OCI-LY3 (cell line): ENCODE measurements around the gene ANK3.

Experiments used
- EZH2phosphoT487 ChIP-seq: fragments of 200-600 bp; shearing (Covaris generic); IDR thresholded peaks from 2 replicates; pipeline ENCODE4 v1.6.1; 2018; ENCODE audit warnings: antibody characterized with exemption, mixed run types, low read depth
- TF ChIP-seq, protein P1 (sequence below): fragments of 200-600, 300-600 bp; sonication (generic); IDR thresholded peaks from 2 replicates; pipeline ENCODE4 v1.5.1; 2014; ENCODE audit warnings: antibody characterized with exemption, low read length, low read depth

DNA sequence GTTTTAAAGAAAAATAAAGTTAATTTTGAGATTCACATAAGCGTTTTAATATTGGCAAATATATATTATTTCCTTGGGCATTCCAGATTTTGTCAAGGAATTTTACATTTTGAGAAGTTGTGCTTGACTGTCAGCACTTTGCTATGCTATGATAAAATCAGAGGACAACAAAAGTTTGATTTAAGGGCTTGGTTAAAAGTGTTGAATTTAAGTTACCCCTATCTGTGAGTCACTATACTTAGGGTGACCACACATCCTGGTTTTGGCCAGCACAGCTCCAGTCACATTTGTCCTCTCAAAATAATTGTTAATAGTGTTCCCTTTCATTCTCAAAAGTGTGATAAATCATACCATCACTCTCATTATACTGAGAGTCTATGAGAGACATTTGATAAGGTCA, 34.2 kb upstream of the ANK3 start:
- TF ChIP-seq, protein P1, sequence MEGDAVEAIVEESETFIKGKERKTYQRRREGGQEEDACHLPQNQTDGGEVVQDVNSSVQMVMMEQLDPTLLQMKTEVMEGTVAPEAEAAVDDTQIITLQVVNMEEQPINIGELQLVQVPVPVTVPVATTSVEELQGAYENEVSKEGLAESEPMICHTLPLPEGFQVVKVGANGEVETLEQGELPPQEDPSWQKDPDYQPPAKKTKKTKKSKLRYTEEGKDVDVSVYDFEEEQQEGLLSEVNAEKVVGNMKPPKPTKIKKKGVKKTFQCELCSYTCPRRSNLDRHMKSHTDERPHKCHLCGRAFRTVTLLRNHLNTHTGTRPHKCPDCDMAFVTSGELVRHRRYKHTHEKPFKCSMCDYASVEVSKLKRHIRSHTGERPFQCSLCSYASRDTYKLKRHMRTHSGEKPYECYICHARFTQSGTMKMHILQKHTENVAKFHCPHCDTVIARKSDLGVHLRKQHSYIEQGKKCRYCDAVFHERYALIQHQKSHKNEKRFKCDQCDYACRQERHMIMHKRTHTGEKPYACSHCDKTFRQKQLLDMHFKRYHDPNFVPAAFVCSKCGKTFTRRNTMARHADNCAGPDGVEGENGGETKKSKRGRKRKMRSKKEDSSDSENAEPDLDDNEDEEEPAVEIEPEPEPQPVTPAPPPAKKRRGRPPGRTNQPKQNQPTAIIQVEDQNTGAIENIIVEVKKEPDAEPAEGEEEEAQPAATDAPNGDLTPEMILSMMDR: no peak
- TF ChIP-seq EZH2phosphoT487: no peak
